GM23338 (cell line): ENCODE data around the gene PTF1A. TPM values are rescaled to one million over a fixed set of nuclear protein-coding genes. Genes with fewer than 3 reads are reported as not detected.

Experiments used
- ATAC-seq: fragments of 200-7000 bp; cut with Tn5 transposase; 3 replicates; pipeline ENCODE4 v1.9.1; 2020
- DNase-seq: peaks from one replicate; pipeline ENCODE4 v3.0.0-alpha.2; 2015; ENCODE audit warnings: low spot score
- H2AFZ ChIP-seq: fragments of 200-600 bp; sonication (generic); 2 replicates; pipeline ENCODE4 v1.8.0; 2016; ENCODE audit warnings: antibody characterized with exemption, mild to moderate bottlenecking, moderate library complexity
- H3F3A ChIP-seq: fragments of 200-600 bp; sonication (generic); replicated peaks from 2 replicates; pipeline ENCODE4 v1.8.0; 2017; ENCODE audit warnings: antibody characterized with exemption, mixed run types, low read depth
- H3K27ac ChIP-seq: fragments of 200-600 bp; sonication (generic); 2 replicates; pipeline ENCODE4 v1.6.1; 2016; ENCODE audit warnings: low read depth
- H3K27me3 ChIP-seq: fragments of 200-600 bp; sonication (generic); 2 replicates; pipeline ENCODE4 v1.8.0; 2016; ENCODE audit warnings: mild to moderate bottlenecking, mixed run types, moderate library complexity; ENCODE audit not compliant: insufficient read depth
- H3K36me3 ChIP-seq: fragments of 200-600 bp; sonication (generic); 2 replicates; pipeline ENCODE4 v1.8.0; 2016; ENCODE audit warnings: mild to moderate bottlenecking; ENCODE audit not compliant: insufficient read depth
- H3K4me1 ChIP-seq: fragments of 200-600 bp; sonication (generic); 2 replicates; pipeline ENCODE4 v1.8.0; 2016; ENCODE audit warnings: mild to moderate bottlenecking, moderate library complexity; ENCODE audit not compliant: insufficient read depth
- H3K4me2 ChIP-seq: fragments of 200-600 bp; sonication (generic); 2 replicates; pipeline ENCODE4 v1.7.1; 2017; ENCODE audit warnings: mixed run types
- H3K4me3 ChIP-seq: fragments of 200-600 bp; sonication (generic); 2 replicates; pipeline ENCODE4 v1.6.1; 2016; ENCODE audit warnings: mixed run types
- H3K79me2 ChIP-seq: fragments of 200-600 bp; sonication (generic); replicated peaks from 2 replicates; pipeline ENCODE4 v1.8.0; 2017; ENCODE audit warnings: mild to moderate bottlenecking; ENCODE audit not compliant: insufficient read depth
- H3K9me2 ChIP-seq: fragments of 200-600 bp; sonication (generic); 2 replicates; pipeline ENCODE4 v1.8.0; 2017; ENCODE audit not compliant: insufficient read depth
- H4K20me1 ChIP-seq: fragments of 200-600 bp; sonication (generic); replicated peaks from 2 replicates; pipeline ENCODE4 v1.8.0; 2017; ENCODE audit warnings: mild to moderate bottlenecking; ENCODE audit not compliant: insufficient read depth
- H3K27ac Mint-ChIP-seq: 2 replicates; pipeline ENCODE4 v1.8.0; 2020; ENCODE audit warnings: inconsistent platforms, mild to moderate bottlenecking, moderate library complexity, mixed read lengths
- H3K27me3 Mint-ChIP-seq: 3 replicates; pipeline ENCODE4 v1.8.0; 2022; ENCODE audit warnings: low read depth, mild to moderate bottlenecking, moderate library complexity, mixed read lengths, inconsistent platforms; ENCODE audit not compliant: insufficient read depth, poor library complexity
- H3K36me3 Mint-ChIP-seq: 3 replicates; pipeline ENCODE4 v1.8.0; 2021; ENCODE audit warnings: low read depth, mild to moderate bottlenecking, inconsistent platforms, moderate library complexity, mixed read lengths
- H3K4me1 Mint-ChIP-seq: 3 replicates; pipeline ENCODE4 v1.8.0; 2020; ENCODE audit warnings: mild to moderate bottlenecking, inconsistent platforms, mixed read lengths
- H3K4me3 Mint-ChIP-seq: 3 replicates; pipeline ENCODE4 v1.8.0; 2021; ENCODE audit warnings: moderate library complexity, mild to moderate bottlenecking, inconsistent platforms, mixed read lengths
- H3K9me3 Mint-ChIP-seq: 3 replicates; pipeline ENCODE4 v1.8.0; 2020; ENCODE audit warnings: moderate library complexity, mild to moderate bottlenecking, inconsistent platforms, mixed read lengths
- CREB1 ChIP-seq: fragments of 250-450 bp; sonication (Bioruptor Pico); IDR thresholded peaks from 2 replicates; pipeline ENCODE4 v1.5.0; 2020; ENCODE audit warnings: low read depth, mild to moderate bottlenecking, moderate library complexity
- CTCF ChIP-seq, 2 experiments: fragments of 200-600 bp in 1 of 2; sonication (generic) in 1 of 2; conservative IDR thresholded peaks; 2 replicates each; pipeline versions ENCODE4 v1.5.1 to v1.6.1; 2016 to 2017; ENCODE audit warnings: antibody characterized with exemption in 2 of 2, low read depth in 2 of 2, mild to moderate bottlenecking in 2 of 2, moderate library complexity in 1 of 2
- EZH2 ChIP-seq: fragments of 200-600 bp; sonication (generic); IDR thresholded peaks from one replicate; pipeline ENCODE4 v1.8.0; 2017; ENCODE audit warnings: antibody characterized with exemption, mild to moderate bottlenecking, low read depth; ENCODE audit not compliant: unreplicated experiment
- EZH2phosphoT487 ChIP-seq: fragments of 200-600 bp; sonication (generic); IDR thresholded peaks from one replicate; pipeline ENCODE4 v1.8.1; 2018; ENCODE audit warnings: antibody characterized with exemption; ENCODE audit not compliant: unreplicated experiment
- JUNB ChIP-seq: IDR thresholded peaks from one replicate; pipeline ENCODE4 v1.6.1; 2016; ENCODE audit warnings: antibody characterized with exemption; ENCODE audit not compliant: unreplicated experiment
- NANOG ChIP-seq: IDR thresholded peaks from 2 replicates; pipeline ENCODE4 v1.6.1; 2016; ENCODE audit warnings: antibody characterized with exemption, borderline replicate concordance
- ZNF462 ChIP-seq: fragments of 250-450 bp; sonication (Bioruptor Pico); IDR thresholded peaks from 2 replicates; pipeline ENCODE4 v1.5.0; 2020; ENCODE audit warnings: mild to moderate bottlenecking, moderate library complexity
- polyA plus RNA-seq: library from polyadenylated mRNA; unstranded; fragments of >200 nt; fragmentation: Nextera tagmentation; extraction: Ambion mirVana; gene quantifications from 2 replicates; pipeline ENCODE4 v1.2.1, GENCODE V29; 2016
- total RNA-seq: library from RNA; depleted of rRNA; stranded (reverse); fragments of >200 nt; shearing (Covaris generic); gene quantifications from 2 replicates; pipeline ENCODE4 v1.2.3, GENCODE V29; 2014

PTF1A gene
- total and polyA plus RNA-seq, 2 experiments from 2014 or later = not detected

- H3K36me3 Mint-ChIP-seq = peaks cover 3% of the 10 kb centered on the region; the same call in 1 of the 3 replicates
- Histone ChIP-seq H3K36me3 (no peaks in the 10 kb centered on the region), H3K27me3 (peaks cover 100% of the 10 kb centered on the region), H3K79me2 (no peaks in the 10 kb centered on the region), H3K9me2 (no peaks in the 10 kb centered on the region), H4K20me1 (peaks cover 44% of the 10 kb centered on the region), H3K27ac (no peak overlapping the region), H3K4me2 (peak overlapping the region; percentile 82), H3F3A (peaks cover 25% of the 10 kb centered on the region), H3K4me1 (peaks cover 60% of the 10 kb centered on the region), H3K4me3 (peak overlapping the region; percentile 53), H2AFZ (peak overlapping the region; percentile 69; the same call in 1 of the 2 replicates)
- peaks cover 94% of the 10 kb centered on the region for H3K27me3 Mint-ChIP-seq
- DNase-seq = peak; percentile 68
- peak; percentile 31 for ATAC-seq
- peak overlapping the region; percentile 66 for H3K4me3 Mint-ChIP-seq
- peaks cover 6% of the 10 kb centered on the region; the same call in 2 of the 3 replicates for H3K9me3 Mint-ChIP-seq
- no peak overlapping the region for H3K27ac Mint-ChIP-seq
- TF ChIP-seq CTCF (conservative IDR thresholded peaks at IDR 0.05; ENCODE audit: low read depth in 2 of 2) (peak in 1 of 2 experiments; percentile 43; a peak in 2 of 4 replicates), EZH2phosphoT487 (no peak), NANOG (no peak), JUNB (no peak), CREB1 (CRISPR knock-in tag) (no peak), EZH2 (no peak), ZNF462 (CRISPR knock-in tag) (no peak)
- peaks cover 41% of the 10 kb centered on the region for H3K4me1 Mint-ChIP-seq
These were observed 761 bp downstream of the PTF1A start for GRCh38 chr10:23192712-23193434.
